Mesenchymal stem cell (in vitro differentiated cells and primary cell): ENCODE measurements around the gene CTBP2.
A peak's percentile ranks its signal among the peaks of the same experiment; 100 is the strongest.

ENCODE experiments used
- DNase-seq: peaks from one replicate; pipeline ENCODE4 v3.0.0-alpha.2; 2013
- H2AFZ ChIP-seq: one replicate; pipeline ENCODE4 v1.6.1; 2013; ENCODE audit warnings: low read depth, mild to moderate bottlenecking, control low read depth, inconsistent platforms, low read length, moderate library complexity
- H2AK5ac ChIP-seq: 2 replicates; pipeline ENCODE4 v1.6.1; 2013; ENCODE audit warnings: low read length, moderate library complexity, mild to moderate bottlenecking, inconsistent platforms; ENCODE audit not compliant: severe bottlenecking
- H2BK120ac ChIP-seq: one replicate; pipeline ENCODE4 v1.6.1; 2013; ENCODE audit warnings: low read depth, mild to moderate bottlenecking, inconsistent platforms, low read length, moderate library complexity
- H2BK12ac ChIP-seq, 2 experiments: one replicate each; pipeline ENCODE4 v1.6.1; 2013; ENCODE audit warnings: inconsistent platforms in 2 of 2, low read length in 2 of 2, mild to moderate bottlenecking in 2 of 2, moderate library complexity in 2 of 2, control low read depth in 1 of 2
- H2BK15ac ChIP-seq: one replicate; pipeline ENCODE4 v1.6.1; 2013; ENCODE audit warnings: mild to moderate bottlenecking, low read depth, inconsistent platforms; ENCODE audit not compliant: poor library complexity, severe bottlenecking
- H2BK5ac ChIP-seq: 2 replicates; pipeline ENCODE4 v1.6.1; 2013; ENCODE audit warnings: low read depth, mild to moderate bottlenecking, low read length, control low read depth, inconsistent platforms; ENCODE audit not compliant: poor library complexity, severe bottlenecking
- H3K14ac ChIP-seq, 2 experiments: one replicate each; pipeline ENCODE4 v1.6.1; 2013; ENCODE audit warnings: inconsistent platforms in 2 of 2, low read length in 2 of 2, control low read depth in 1 of 2, mild to moderate bottlenecking in 1 of 2, moderate library complexity in 1 of 2
- H3K18ac ChIP-seq, 2 experiments: one replicate each; pipeline ENCODE4 v1.6.1; 2013; ENCODE audit warnings: inconsistent platforms in 2 of 2, low read length in 2 of 2, control low read depth in 1 of 2, low read depth in 1 of 2, mild to moderate bottlenecking in 1 of 2
- H3K23ac ChIP-seq, 2 experiments: one replicate each; pipeline ENCODE4 v1.6.1; 2013; ENCODE audit warnings: inconsistent platforms in 2 of 2, low read length in 2 of 2, mild to moderate bottlenecking in 2 of 2, moderate library complexity in 2 of 2, control low read depth in 1 of 2
- H3K27ac ChIP-seq: 2 replicates; pipeline ENCODE4 v1.5.1; 2013; ENCODE audit warnings: mild to moderate bottlenecking, moderate library complexity, low read length, control low read depth, inconsistent platforms; ENCODE audit not compliant: poor library complexity, severe bottlenecking
- H3K27me3 ChIP-seq, 2 experiments: 2 replicates each; pipeline versions ENCODE4 v1.6.1 to v1.7.0; 2013; ENCODE audit warnings: low read length in 2 of 2, mild to moderate bottlenecking in 2 of 2, moderate library complexity in 2 of 2, control low read depth in 1 of 2, inconsistent platforms in 1 of 2; ENCODE audit not compliant: control insufficient read depth in 1 of 2, insufficient read depth in 1 of 2
- H3K36me3 ChIP-seq, 2 experiments: 2 replicates each; pipeline versions ENCODE4 v1.6.1 to v1.7.0; 2013; ENCODE audit warnings: low read length in 2 of 2, control low read depth in 1 of 2, inconsistent platforms in 1 of 2, low read depth in 1 of 2, mild to moderate bottlenecking in 1 of 2; ENCODE audit not compliant: insufficient read depth in 2 of 2, control insufficient read depth in 1 of 2
- H3K4ac ChIP-seq, 2 experiments: one replicate each; pipeline ENCODE4 v1.6.1; 2013; ENCODE audit warnings: inconsistent platforms in 2 of 2, low read length in 2 of 2, mild to moderate bottlenecking in 2 of 2, moderate library complexity in 2 of 2, control low read depth in 1 of 2, low read depth in 1 of 2
- H3K4me1 ChIP-seq: 2 replicates; pipeline ENCODE4 v1.6.1; 2013; ENCODE audit warnings: low read depth, low read length, control low read depth; ENCODE audit not compliant: control insufficient read depth, insufficient read depth
- H3K4me2 ChIP-seq: 2 replicates; pipeline ENCODE4 v1.6.1; 2013; ENCODE audit warnings: low read length, mild to moderate bottlenecking, inconsistent platforms; ENCODE audit not compliant: poor library complexity, severe bottlenecking
- H3K4me3 ChIP-seq, 2 experiments: 2 replicates each; pipeline versions ENCODE4 v1.5.1 to v1.7.0; 2013; ENCODE audit warnings: low read length in 2 of 2, mild to moderate bottlenecking in 2 of 2, control low read depth in 1 of 2, low read depth in 1 of 2; ENCODE audit not compliant: insufficient read depth in 1 of 2
- H3K79me1 ChIP-seq: replicated peaks from 2 replicates; pipeline ENCODE4 v1.6.1; 2013; ENCODE audit warnings: mild to moderate bottlenecking, control low read depth, low read length, inconsistent platforms; ENCODE audit not compliant: poor library complexity, severe bottlenecking
- H3K9ac ChIP-seq: 2 replicates; pipeline ENCODE4 v1.7.0; 2013; ENCODE audit warnings: mild to moderate bottlenecking, low read length, moderate library complexity
- H3K9me3 ChIP-seq: 2 replicates; pipeline ENCODE4 v1.7.0; 2013; ENCODE audit warnings: mild to moderate bottlenecking, low read length; ENCODE audit not compliant: control insufficient read depth
- H4K8ac ChIP-seq: one replicate; pipeline ENCODE4 v1.6.1; 2013; ENCODE audit warnings: inconsistent platforms, mild to moderate bottlenecking, low read length, moderate library complexity
- H4K91ac ChIP-seq: one replicate; pipeline ENCODE4 v1.6.1; 2013; ENCODE audit warnings: mild to moderate bottlenecking, low read length, inconsistent platforms
- WGBS: methylation state at CpG from one replicate; pipeline ENCODE4 v1.1.7; 2013; ENCODE audit warnings: mixed read lengths; 5-methylcytosine and 5-hydroxymethylcytosine counted together

CTBP2 gene

DNA sequence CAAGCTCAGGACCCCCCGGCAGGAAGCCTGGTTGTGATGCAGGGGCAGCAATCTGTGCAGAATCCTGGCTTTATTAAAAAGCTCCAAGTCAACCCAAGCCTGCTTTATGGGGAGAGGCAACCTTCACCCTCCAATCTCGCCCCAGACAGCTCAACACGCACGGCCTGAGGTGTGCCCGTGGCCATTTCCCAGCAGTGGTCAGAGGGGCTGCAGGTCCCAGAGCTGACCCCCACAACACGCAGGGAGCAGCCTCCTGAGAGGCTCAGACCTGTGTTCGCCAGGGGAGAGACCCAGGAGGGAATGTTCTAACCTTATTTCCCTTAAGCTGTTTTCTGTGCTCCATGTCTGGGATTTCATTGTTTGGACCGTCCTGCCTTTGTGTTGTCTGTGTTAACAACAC lies 108.2 kb downstream of the CTBP2 start:
- no peak for DNase-seq
- H3K14ac ChIP-seq: no peak overlapping the region
- no peaks in the 10 kb centered on the region for H3K27me3 ChIP-seq
- H3K36me3 ChIP-seq: peaks cover 13 to 43% of the 10 kb centered on the region in 2 experiments
- no peak overlapping the region for H3K27ac ChIP-seq
- H2AFZ ChIP-seq: no peak overlapping the region
- peaks cover 49% of the 10 kb centered on the region for H3K79me1 ChIP-seq
- no peak overlapping the region for H3K4me3 ChIP-seq
- H2BK120ac ChIP-seq: no peak overlapping the region
- H3K9ac ChIP-seq: no peak overlapping the region
- H2AK5ac ChIP-seq: peak overlapping the region; percentile 5
- H3K4ac ChIP-seq: no peak overlapping the region
- no peaks in the 10 kb centered on the region for H3K9me3 ChIP-seq
- no peak overlapping the region for H2BK12ac ChIP-seq
- no peak overlapping the region for H2BK5ac ChIP-seq
- H3K18ac ChIP-seq: no peak overlapping the region
- 91% methylated on average over 8 of the region's 8 CpGs for WGBS
- H4K8ac ChIP-seq: no peak overlapping the region
- peak overlapping the region; percentile 28 for H2BK15ac ChIP-seq
- peaks cover 31% of the 10 kb centered on the region for H3K4me1 ChIP-seq
- H3K23ac ChIP-seq: no peak overlapping the region
- H3K4me2 ChIP-seq: no peak overlapping the region
- H4K91ac ChIP-seq: peak overlapping the region; percentile 55

DNA sequence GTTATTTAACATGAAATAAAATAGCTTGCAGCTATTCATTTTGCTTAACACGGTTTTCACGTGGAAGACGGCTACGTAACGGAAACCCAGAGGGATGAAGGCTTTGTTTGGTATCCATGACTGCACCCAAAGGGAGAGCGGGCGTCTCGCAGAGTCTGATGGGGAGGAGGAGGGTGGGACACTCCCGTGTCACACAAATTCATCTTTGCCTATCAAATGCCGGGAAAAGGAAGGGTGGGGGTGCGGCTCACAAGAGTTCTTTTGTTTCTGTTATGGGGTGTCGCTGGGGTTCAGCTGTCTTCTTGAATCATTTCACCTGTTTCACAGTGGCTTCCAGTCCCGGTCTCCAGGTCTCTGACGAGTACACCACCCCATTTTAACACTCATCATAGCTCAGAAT lies 110.0 kb downstream of the CTBP2 start:
- no peak overlapping the region for H3K9ac ChIP-seq
- peaks cover 13 to 35% of the 10 kb centered on the region in 2 experiments for H3K36me3 ChIP-seq
- no peak overlapping the region for H2BK15ac ChIP-seq
- peaks cover 19% of the 10 kb centered on the region for H3K4me1 ChIP-seq
- no peak overlapping the region for H3K4me3 ChIP-seq
- H3K18ac ChIP-seq: no peak overlapping the region
- no peak overlapping the region for H3K4ac ChIP-seq
- H3K14ac ChIP-seq: no peak overlapping the region
- no peak overlapping the region for H4K8ac ChIP-seq
- no peak for DNase-seq
- H2AFZ ChIP-seq: no peak overlapping the region
- no peak overlapping the region for H3K23ac ChIP-seq
- H3K79me1 ChIP-seq: peaks cover 44% of the 10 kb centered on the region
- no peak overlapping the region for H2BK12ac ChIP-seq
- no peak overlapping the region for H3K27ac ChIP-seq
- no peaks in the 10 kb centered on the region for H3K9me3 ChIP-seq
- no peaks in the 10 kb centered on the region for H3K27me3 ChIP-seq
- H4K91ac ChIP-seq: no peak overlapping the region
- H2BK120ac ChIP-seq: no peak overlapping the region
- no peak overlapping the region for H3K4me2 ChIP-seq
- WGBS: 98% methylated on average over 8 of the region's 14 CpGs
- no peak overlapping the region for H2AK5ac ChIP-seq
- no peak overlapping the region for H2BK5ac ChIP-seq

GRCh38 chr10:125049216-125049881 lies 111.0 kb downstream of the CTBP2 start:
- Histone ChIP-seq H3K4ac (no peak overlapping the region), H2AFZ (no peak overlapping the region), H3K9ac (peak overlapping the region; percentile 5), H3K23ac (no peak overlapping the region), H3K27me3 (no peaks in the 10 kb centered on the region), H2BK15ac (no peak overlapping the region), H2BK5ac (no peak overlapping the region), H3K36me3 (peaks cover 11 to 35% of the 10 kb centered on the region in 2 experiments), H2AK5ac (no peak overlapping the region), H2BK12ac (no peak overlapping the region), H4K91ac (no peak overlapping the region), H3K18ac (peak overlapping the region in 1 of 2 experiments; percentile 24), H4K8ac (no peak overlapping the region), H2BK120ac (no peak overlapping the region), H3K9me3 (no peaks in the 10 kb centered on the region), H3K4me2 (no peak overlapping the region), H3K14ac (no peak overlapping the region), H3K79me1 (peaks cover 49% of the 10 kb centered on the region), H3K27ac (no peak overlapping the region), H3K4me1 (peaks cover 15% of the 10 kb centered on the region), H3K4me3 (no peak overlapping the region)
- DNase-seq: no peak
- 79% methylated on average over 15 of the region's 16 CpGs for WGBS

- H2AK5ac ChIP-seq: peak overlapping the region; percentile 33
- peak overlapping the region in 1 of 2 experiments; percentile 21 for H2BK12ac ChIP-seq
- H3K4me2 ChIP-seq: no peak overlapping the region
- H3K9me3 ChIP-seq: no peaks in the 10 kb centered on the region
- no peak overlapping the region for H2AFZ ChIP-seq
- H4K91ac ChIP-seq: no peak overlapping the region
- H3K9ac ChIP-seq: peak overlapping the region; percentile 45
- peaks cover 14% of the 10 kb centered on the region for H3K4me1 ChIP-seq
- H3K79me1 ChIP-seq: peaks cover 44% of the 10 kb centered on the region
- no peak overlapping the region for H3K27ac ChIP-seq
- H3K36me3 ChIP-seq: peaks cover 10 to 32% of the 10 kb centered on the region in 2 experiments
- H2BK15ac ChIP-seq: no peak overlapping the region
- 63% methylated on average over 15 of the region's 16 CpGs for WGBS
- peak overlapping the region in 1 of 2 experiments; percentile 18 for H3K18ac ChIP-seq
- H3K4me3 ChIP-seq: no peak overlapping the region
- no peak overlapping the region for H2BK120ac ChIP-seq
- H4K8ac ChIP-seq: no peak overlapping the region
- no peaks in the 10 kb centered on the region for H3K27me3 ChIP-seq
- peak overlapping the region in 1 of 2 experiments; percentile 86 for H3K23ac ChIP-seq
- DNase-seq: peak; percentile 90
- no peak overlapping the region for H2BK5ac ChIP-seq
- no peak overlapping the region for H3K4ac ChIP-seq
- no peak overlapping the region for H3K14ac ChIP-seq
Measured at GRCh38 chr10:125048094-125048864, 112.1 kb downstream of the CTBP2 start.
